Right lobe of liver (tissue), 4 donors: ENCODE measurements around the gene TTC7B.

Experiments used
- POLR2A ChIP-seq: fragments of 450-650 bp; IDR thresholded peaks from one replicate; pipeline ENCODE4 v1.6.1; 2017; ENCODE audit warnings: antibody characterized with exemption, mild to moderate bottlenecking
- TF ChIP-seq, protein P1 (sequence below), 4 donors: fragments of 200-600 bp in 3 of 4; fragments of 450-650 bp in 1 of 4; IDR thresholded peaks; one replicate each; pipeline versions ENCODE4 v1.5.1 to v1.8.0; 2016 to 2022; ENCODE audit warnings: antibody characterized with exemption in 4 of 4, mild to moderate bottlenecking in 2 of 4
- donor health status: DM: no; HTN: no; CAD: no.
- donor health status: DM: no; HTN: no; CAD: no.
- donor health status: DM: no; HTN: yes; CAD: no.

DNA sequence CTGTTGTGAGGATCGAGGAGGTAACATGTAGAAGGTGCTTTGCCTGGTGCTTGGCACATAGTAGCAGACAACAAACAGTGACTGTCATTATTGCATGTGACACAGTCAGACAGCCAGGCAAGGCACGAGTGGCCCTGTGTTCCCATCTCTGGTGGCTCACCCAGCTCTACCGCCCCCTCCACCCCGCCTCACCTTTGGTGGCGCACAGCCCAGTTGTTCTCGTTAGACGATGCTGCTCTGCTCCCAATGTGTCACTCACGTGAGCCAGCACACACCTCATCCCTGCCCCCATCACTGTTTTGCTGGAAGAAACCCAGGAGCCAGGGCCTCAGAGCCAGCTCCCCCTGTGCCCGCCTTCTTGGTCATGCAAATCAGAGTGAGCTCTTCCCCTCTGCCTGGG is 306.1 kb downstream of the TTC7B start:
- TF ChIP-seq, protein P1, sequence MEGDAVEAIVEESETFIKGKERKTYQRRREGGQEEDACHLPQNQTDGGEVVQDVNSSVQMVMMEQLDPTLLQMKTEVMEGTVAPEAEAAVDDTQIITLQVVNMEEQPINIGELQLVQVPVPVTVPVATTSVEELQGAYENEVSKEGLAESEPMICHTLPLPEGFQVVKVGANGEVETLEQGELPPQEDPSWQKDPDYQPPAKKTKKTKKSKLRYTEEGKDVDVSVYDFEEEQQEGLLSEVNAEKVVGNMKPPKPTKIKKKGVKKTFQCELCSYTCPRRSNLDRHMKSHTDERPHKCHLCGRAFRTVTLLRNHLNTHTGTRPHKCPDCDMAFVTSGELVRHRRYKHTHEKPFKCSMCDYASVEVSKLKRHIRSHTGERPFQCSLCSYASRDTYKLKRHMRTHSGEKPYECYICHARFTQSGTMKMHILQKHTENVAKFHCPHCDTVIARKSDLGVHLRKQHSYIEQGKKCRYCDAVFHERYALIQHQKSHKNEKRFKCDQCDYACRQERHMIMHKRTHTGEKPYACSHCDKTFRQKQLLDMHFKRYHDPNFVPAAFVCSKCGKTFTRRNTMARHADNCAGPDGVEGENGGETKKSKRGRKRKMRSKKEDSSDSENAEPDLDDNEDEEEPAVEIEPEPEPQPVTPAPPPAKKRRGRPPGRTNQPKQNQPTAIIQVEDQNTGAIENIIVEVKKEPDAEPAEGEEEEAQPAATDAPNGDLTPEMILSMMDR (IDR thresholded peaks at IDR 0.05), result no peak
- no peak for TF ChIP-seq POLR2A
